DMS 273 (cell line): Measurements from ENCODE around the gene CFAP251.
"Not testable (repeated sequence)": the region's sequence is repeated elsewhere in the genome, so short reads cannot be mapped to it uniquely, and the experiment has no call there.

Experiments used
- DNase-seq: peaks from one replicate; lab custom pipeline; 2025; ENCODE audit not compliant: unreplicated experiment; lab: John Stamatoyannopoulos, UW

The CFAP251 gene

GRCh38 chr12:122024132-122024785 is 105.9 kb downstream of the CFAP251 start:
- DNase-seq: peak; percentile 78

- DNase-seq: peak; percentile 22
These were observed 108.4 kb downstream of the CFAP251 start for GRCh38 chr12:122026706-122027333.

- peak; percentile 34 for DNase-seq
These were observed 109.9 kb downstream of the CFAP251 start for GRCh38 chr12:122028165-122028904.

GRCh38 chr12:122028905-122029560 is 110.6 kb downstream of the CFAP251 start:
- no peak for DNase-seq

- no peak for DNase-seq
These were observed 111.4 kb downstream of the CFAP251 start for GRCh38 chr12:122029620-122030423.

GRCh38 chr12:122030424-122031035 is 112.1 kb downstream of the CFAP251 start:
- no peak for DNase-seq

GRCh38 chr12:122031342-122032216 is 113.2 kb downstream of the CFAP251 start:
- DNase-seq: peak; percentile 58

- DNase-seq: no peak
These were observed 114.2 kb downstream of the CFAP251 start for GRCh38 chr12:122032580-122032979.

GRCh38 chr12:122035292-122035691 is 116.9 kb downstream of the CFAP251 start:
- no peak for DNase-seq

- no peak for DNase-seq
These were observed 117.8 kb downstream of the CFAP251 start for GRCh38 chr12:122036153-122036552.

GRCh38 chr12:122040579-122041386 is 122.4 kb downstream of the CFAP251 start:
- no peak for DNase-seq

- not testable (repeated sequence) for DNase-seq
These were observed 123.1 kb downstream of the CFAP251 start for GRCh38 chr12:122041458-122041857.

- no peak for DNase-seq
These were observed 124.5 kb downstream of the CFAP251 start for GRCh38 chr12:122042910-122043309.

- no peak for DNase-seq
These were observed 125.1 kb downstream of the CFAP251 start for GRCh38 chr12:122043476-122043875.

GRCh38 chr12:122045262-122045661 is 126.9 kb downstream of the CFAP251 start:
- DNase-seq: no peak

GRCh38 chr12:122046145-122046544 is 127.8 kb downstream of the CFAP251 start:
- no peak for DNase-seq

GRCh38 chr12:122048151-122048550 is 129.8 kb downstream of the CFAP251 start:
- DNase-seq: no peak

GRCh38 chr12:122049827-122050226 is 131.4 kb downstream of the CFAP251 start:
- no peak for DNase-seq
